PC-3 (cell line): ENCODE results near the gene CPD.

ENCODE experiments used
- EZH2 ChIP-seq: fragments of 300-600 bp; sonication (generic); IDR thresholded peaks from one replicate; pipeline ENCODE4 v1.6.1; 2017; ENCODE audit warnings: antibody characterized with exemption, mild to moderate bottlenecking, low read length; ENCODE audit not compliant: unreplicated experiment
- TF ChIP-seq, protein P1 (sequence below): fragments of 300-600 bp; sonication (generic); conservative IDR thresholded peaks from 2 replicates; pipeline ENCODE4 v1.5.1; 2017; ENCODE audit warnings: antibody characterized with exemption, low read depth, mild to moderate bottlenecking, low read length

GRCh38 chr17:30366536-30366935 is 12.2 kb upstream of the CPD start:
- TF ChIP-seq, protein P1, sequence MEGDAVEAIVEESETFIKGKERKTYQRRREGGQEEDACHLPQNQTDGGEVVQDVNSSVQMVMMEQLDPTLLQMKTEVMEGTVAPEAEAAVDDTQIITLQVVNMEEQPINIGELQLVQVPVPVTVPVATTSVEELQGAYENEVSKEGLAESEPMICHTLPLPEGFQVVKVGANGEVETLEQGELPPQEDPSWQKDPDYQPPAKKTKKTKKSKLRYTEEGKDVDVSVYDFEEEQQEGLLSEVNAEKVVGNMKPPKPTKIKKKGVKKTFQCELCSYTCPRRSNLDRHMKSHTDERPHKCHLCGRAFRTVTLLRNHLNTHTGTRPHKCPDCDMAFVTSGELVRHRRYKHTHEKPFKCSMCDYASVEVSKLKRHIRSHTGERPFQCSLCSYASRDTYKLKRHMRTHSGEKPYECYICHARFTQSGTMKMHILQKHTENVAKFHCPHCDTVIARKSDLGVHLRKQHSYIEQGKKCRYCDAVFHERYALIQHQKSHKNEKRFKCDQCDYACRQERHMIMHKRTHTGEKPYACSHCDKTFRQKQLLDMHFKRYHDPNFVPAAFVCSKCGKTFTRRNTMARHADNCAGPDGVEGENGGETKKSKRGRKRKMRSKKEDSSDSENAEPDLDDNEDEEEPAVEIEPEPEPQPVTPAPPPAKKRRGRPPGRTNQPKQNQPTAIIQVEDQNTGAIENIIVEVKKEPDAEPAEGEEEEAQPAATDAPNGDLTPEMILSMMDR = no peak
- TF ChIP-seq EZH2 = no peak
